Lung (tissue), 12 donors: ENCODE results near the gene TSPAN14. TPM values are rescaled to one million over a fixed set of nuclear protein-coding genes. Genes with fewer than 3 reads are reported as not detected.
A peak's percentile ranks its signal among the peaks of the same experiment; 100 is the strongest.

Source experiments
- ATAC-seq: fragments of 200-7000 bp; cut with Tn5 transposase; one replicate; pipeline ENCODE4 v1.9.1; 2020; ENCODE audit warnings: moderate number of reproducible peaks; ENCODE audit not compliant: insufficient read depth, low FRiP score
- DNase-seq, 3 donors: peaks; one replicate each; pipeline ENCODE4 v3.0.0-alpha.2; 2013 to 2017
- H3K27ac ChIP-seq, 2 donors: one replicate each; pipeline ENCODE4 v1.5.1; 2013; ENCODE audit warnings: mild to moderate bottlenecking in 2 of 2, moderate library complexity in 2 of 2, control low read depth in 1 of 2, inconsistent platforms in 1 of 2, low read depth in 1 of 2, low read length in 1 of 2
- H3K27me3 ChIP-seq, 3 donors: one replicate each; pipeline ENCODE4 v1.5.1; 2013; ENCODE audit warnings: low read length in 2 of 3; ENCODE audit not compliant: control insufficient read depth in 3 of 3, insufficient read depth in 3 of 3
- H3K36me3 ChIP-seq, 4 donors: one replicate each; pipeline ENCODE4 v1.5.1; 2013; ENCODE audit warnings: low read length in 4 of 4, mild to moderate bottlenecking in 1 of 4, moderate library complexity in 1 of 4; ENCODE audit not compliant: control insufficient read depth in 4 of 4, insufficient read depth in 4 of 4
- H3K4me1 ChIP-seq, 5 donors: one replicate each; pipeline ENCODE4 v1.5.1; 2013; ENCODE audit warnings: low read length in 5 of 5, mild to moderate bottlenecking in 2 of 5, moderate library complexity in 1 of 5; ENCODE audit not compliant: control insufficient read depth in 5 of 5, insufficient read depth in 5 of 5
- H3K4me3 ChIP-seq: one replicate; pipeline ENCODE4 v1.5.1; 2013; ENCODE audit warnings: mild to moderate bottlenecking, control low read depth, moderate library complexity
- H3K9ac ChIP-seq, 2 donors: one replicate each; pipeline ENCODE4 v1.5.1; 2013; ENCODE audit warnings: low read length in 2 of 2, control low read depth in 1 of 2; ENCODE audit not compliant: insufficient read depth in 1 of 2
- H3K9me3 ChIP-seq, 4 donors: one replicate each; pipeline ENCODE4 v1.5.1; 2013; ENCODE audit warnings: low read length in 3 of 4, mild to moderate bottlenecking in 1 of 4, moderate library complexity in 1 of 4; ENCODE audit not compliant: control insufficient read depth in 4 of 4, insufficient read depth in 3 of 4
- CTCF ChIP-seq: IDR thresholded peaks from 2 replicates; pipeline ENCODE4 v1.5.1; 2012; ENCODE audit warnings: mild to moderate bottlenecking; ENCODE audit errors: control extremely low read depth, extremely low read depth
- WGBS, 2 donors: extraction: QIAGEN DNeasy Blood & Tissue Kit; methylation state at CpG; one replicate each; pipeline ENCODE4 v1.1.7; 2013; 5-methylcytosine and 5-hydroxymethylcytosine counted together
- polyA plus RNA-seq, 2 donors: library from polyadenylated mRNA; stranded (reverse); fragments of 200-250 nt; gene quantifications; one replicate each; pipeline ENCODE4 v1.2.1, GENCODE V29; 2013
- total RNA-seq, 2 donors: library from RNA; depleted of rRNA in 1 of 2; stranded (reverse); fragments of >200 nt in 1 of 2; gene quantifications; one replicate each; pipeline ENCODE4 v1.2.1, GENCODE V29; 2014 to 2021
- donor health status: control.
- donor health status: control.
- donor health status: Bipolar disorder and iron deficiency.
- donor health status: healthy.
- donor health status: DM: yes; HTN: yes; CAD: no.

The TSPAN14 gene
- total and polyA plus RNA-seq, 4 donors, result 40.9 to 187 (median 116) TPM

- Histone ChIP-seq H3K9ac (no peak overlapping the region), H3K4me1 (peaks cover 0 to 23% (median 0%) of the 10 kb centered on the region in 5 donors), H3K27ac (peak overlapping the region in 1 of 2 donors; percentile 66), H3K4me3 (no peak overlapping the region), H3K36me3 (no peaks in the 10 kb centered on the region), H3K9me3 (no peaks in the 10 kb centered on the region), H3K27me3 (no peaks in the 10 kb centered on the region)
- no peak for DNase-seq
- WGBS, 2 donors, result 86 to 94% methylated on average over 11 of the region's 11 CpGs
- TF ChIP-seq CTCF, result no peak
- no peak for ATAC-seq
These were observed 86.0 kb downstream of the TSPAN14 start for GRCh38 chr10:80540136-80540535.

DNA sequence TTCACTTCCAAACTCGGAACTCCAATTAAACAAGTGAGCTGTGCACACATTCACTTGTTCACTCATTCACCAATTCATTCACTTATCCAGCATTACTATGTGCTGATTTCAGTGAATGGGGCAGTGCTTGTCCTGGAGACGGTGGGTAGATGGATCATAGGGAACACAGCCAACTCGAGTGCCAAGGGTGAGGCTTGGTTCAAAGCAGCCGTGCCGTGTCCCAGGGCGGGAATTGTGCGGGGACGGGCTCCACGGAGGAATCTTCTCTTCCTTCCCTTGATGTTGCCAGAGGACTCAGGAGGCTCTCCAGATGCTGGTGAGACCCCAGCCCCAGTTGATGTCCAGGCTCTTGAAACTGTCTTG lies 86.5 kb downstream of the TSPAN14 start:
- WGBS, 2 donors, result 40 to 86% methylated on average over 9 of the region's 9 CpGs
- H3K9me3 ChIP-seq, result no peaks in the 10 kb centered on the region
- H3K27me3 ChIP-seq, result no peaks in the 10 kb centered on the region
- peaks cover 0 to 23% (median 0%) of the 10 kb centered on the region in 5 donors for H3K4me1 ChIP-seq
- no peak for DNase-seq
- no peak overlapping the region for H3K4me3 ChIP-seq
- no peak for ATAC-seq
- no peak overlapping the region for H3K9ac ChIP-seq
- no peaks in the 10 kb centered on the region for H3K36me3 ChIP-seq
- peak overlapping the region in 1 of 2 donors; percentile 66 for H3K27ac ChIP-seq
- no peak for TF ChIP-seq CTCF

GRCh38 chr10:80540981-80541750 lies 87.1 kb downstream of the TSPAN14 start:
- Histone ChIP-seq H3K9ac (no peak overlapping the region), H3K9me3 (no peaks in the 10 kb centered on the region), H3K4me3 (no peak overlapping the region), H3K36me3 (no peaks in the 10 kb centered on the region), H3K4me1 (peaks cover 0 to 22% (median 0%) of the 10 kb centered on the region in 5 donors), H3K27me3 (no peaks in the 10 kb centered on the region), H3K27ac (peak overlapping the region in 1 of 2 donors; percentile 66)
- peak; percentile 38 for ATAC-seq
- peak in 2 of 3 donors; percentile 32 to 56 for DNase-seq
- WGBS, 2 donors, result 39 to 73% methylated on average over 11 of the region's 11 CpGs
- TF ChIP-seq CTCF, result no peak
